GM19455 (cell line): Measurements from ENCODE around the gene IRF7.
A peak's percentile ranks its signal among the peaks of the same experiment; 100 is the strongest.
"Not testable (repeated sequence)": the region's sequence is repeated elsewhere in the genome, so short reads cannot be mapped to it uniquely, and the experiment has no call there.

Experiments
- ATAC-seq: cut with Tn5 transposase; IDR thresholded peaks from one replicate; pipeline ENCODE4 v1.9.1; 2021; ENCODE audit not compliant: unreplicated experiment

The IRF7 gene

GRCh38 chr11:615504-616319 lies at the start of gene IRF7:
Gene IRF7, minus strand, starts transcription at chr11:615950. Its CDS starts 586 bp downstream, at chr11:615364.
- peak; percentile 68 for ATAC-seq

GRCh38 chr11:665062-665703 lies 49.4 kb upstream of the IRF7 start:
- ATAC-seq: no peak

GRCh38 chr11:662689-663274 lies 47.0 kb upstream of the IRF7 start:
- no peak for ATAC-seq

- ATAC-seq: no peak
Measured at GRCh38 chr11:660681-661444, 45.1 kb upstream of the IRF7 start.

GRCh38 chr11:660281-660680 lies 44.5 kb upstream of the IRF7 start:
- ATAC-seq: no peak

GRCh38 chr11:659532-660085 lies 43.9 kb upstream of the IRF7 start:
- ATAC-seq: no peak

- ATAC-seq: no peak
Measured at GRCh38 chr11:657691-658126, 42.0 kb upstream of the IRF7 start.

- ATAC-seq: no peak
Measured at GRCh38 chr11:656866-657265, 41.1 kb upstream of the IRF7 start.

GRCh38 chr11:656426-656825 lies 40.7 kb upstream of the IRF7 start:
- no peak for ATAC-seq

GRCh38 chr11:655036-655726 lies 39.4 kb upstream of the IRF7 start:
- ATAC-seq: no peak

- not testable (repeated sequence) for ATAC-seq
Measured at GRCh38 chr11:654444-654843, 38.7 kb upstream of the IRF7 start.

GRCh38 chr11:653837-654236 lies 38.1 kb upstream of the IRF7 start:
- ATAC-seq: no peak

GRCh38 chr11:653136-653535 lies 37.4 kb upstream of the IRF7 start:
- not testable (repeated sequence) for ATAC-seq

GRCh38 chr11:650482-650881 lies 34.7 kb upstream of the IRF7 start:
- ATAC-seq: no peak

GRCh38 chr11:647672-648158 lies 32.0 kb upstream of the IRF7 start:
- not testable (repeated sequence) for ATAC-seq

- no peak for ATAC-seq
Measured at GRCh38 chr11:646214-646613, 30.5 kb upstream of the IRF7 start.

GRCh38 chr11:645536-645935 lies 29.8 kb upstream of the IRF7 start:
- no peak for ATAC-seq

- no peak for ATAC-seq
Measured at GRCh38 chr11:643849-644738, 28.3 kb upstream of the IRF7 start.

- ATAC-seq: no peak
Measured at GRCh38 chr11:643366-643765, 27.6 kb upstream of the IRF7 start.
